ENCODE results near the gene MAP7D3. TPM values are rescaled to one million over a fixed set of nuclear protein-coding genes. Genes with fewer than 3 reads are reported as not detected.
"Not testable (repeated sequence)": the region's sequence is repeated elsewhere in the genome, so short reads cannot be mapped to it uniquely, and the experiment has no call there.

Gene MAP7D3
- 22.1 and 27.5 TPM in 2 replicates for total RNA-seq (2014; rRNA removed; shearing (Covaris generic))

GRCh38 chrX:136251041-136251991, at the start of gene MAP7D3:
Gene MAP7D3 (minus strand): TSS chrX:136251400. CDS start chrX:136251358, 42 bp downstream.
- peak within 1 kb of the TSS; percentile 90 for H3K4me3 ChIP-seq
- peaks cover 17% of the 10 kb centered on the region for H3K4me1 ChIP-seq (replicated peaks)
- H3K27me3 ChIP-seq (replicated peaks) = no peaks in the 10 kb centered on the region
- H3K9me3 ChIP-seq (replicated peaks) = no peaks in the 10 kb centered on the region
- peak within 1 kb of the TSS; percentile 79 for H3K27ac ChIP-seq
- H3K36me3 ChIP-seq = peaks cover 5% of the 10 kb centered on the region; the same call in 1 of the 2 replicates
- DNase-seq (ENCODE audit: low read depth in 1 of 2, low spot score in 2 of 2) = peak; percentile 60 to 64

GRCh38 chrX:136300721-136301120, 49.5 kb upstream of the MAP7D3 start, which contains the start of gene ADGRG4:
Gene ADGRG4 (plus strand): TSS chrX:136300963. CDS start chrX:136308778, 7,815 bp downstream.
- DNase-seq (ENCODE audit: low read depth in 1 of 2, low spot score in 2 of 2); H3K27ac ChIP-seq; H3K27me3 ChIP-seq (replicated peaks); H3K36me3 ChIP-seq; H3K4me1 ChIP-seq (replicated peaks); H3K4me3 ChIP-seq; H3K9me3 ChIP-seq (replicated peaks): not testable (repeated sequence)

- Histone ChIP-seq H3K4me3 (no peak overlapping the region), H3K36me3 (no peaks in the 10 kb centered on the region), H3K4me1 (replicated peaks) (no peaks in the 10 kb centered on the region), H3K27ac (no peak overlapping the region), H3K9me3 (replicated peaks) (no peaks in the 10 kb centered on the region), H3K27me3 (replicated peaks) (no peaks in the 10 kb centered on the region)
- DNase-seq (ENCODE audit: low read depth in 1 of 2, low spot score in 2 of 2) = no peak
These were observed 44.2 kb upstream of the MAP7D3 start for GRCh38 chrX:136295380-136295779.

- H3K4me1 ChIP-seq (replicated peaks) = no peaks in the 10 kb centered on the region
- no peak for DNase-seq (ENCODE audit: low read depth in 1 of 2, low spot score in 2 of 2)
- no peak overlapping the region for H3K4me3 ChIP-seq
- H3K27me3 ChIP-seq (replicated peaks) = no peaks in the 10 kb centered on the region
- H3K27ac ChIP-seq = no peak overlapping the region
- no peaks in the 10 kb centered on the region for H3K9me3 ChIP-seq (replicated peaks)
- H3K36me3 ChIP-seq = no peaks in the 10 kb centered on the region
These were observed 41.5 kb upstream of the MAP7D3 start for GRCh38 chrX:136292656-136293055.

GRCh38 chrX:136291824-136292223, 40.6 kb upstream of the MAP7D3 start:
- H3K27ac ChIP-seq = no peak overlapping the region
- H3K36me3 ChIP-seq = no peaks in the 10 kb centered on the region
- H3K27me3 ChIP-seq (replicated peaks) = no peaks in the 10 kb centered on the region
- H3K4me3 ChIP-seq = no peak overlapping the region
- H3K9me3 ChIP-seq (replicated peaks) = no peaks in the 10 kb centered on the region
- no peaks in the 10 kb centered on the region for H3K4me1 ChIP-seq (replicated peaks)
- DNase-seq (ENCODE audit: low read depth in 1 of 2, low spot score in 2 of 2) = no peak

- H3K4me3 ChIP-seq = not testable (repeated sequence)
These were observed 35.2 kb upstream of the MAP7D3 start for GRCh38 chrX:136286375-136286774.

GRCh38 chrX:136275553-136275952, 24.4 kb upstream of the MAP7D3 start:
- H3K36me3 ChIP-seq = no peaks in the 10 kb centered on the region
- no peaks in the 10 kb centered on the region for H3K27me3 ChIP-seq (replicated peaks)
- no peak for DNase-seq (ENCODE audit: low read depth in 1 of 2, low spot score in 2 of 2)
- no peaks in the 10 kb centered on the region for H3K9me3 ChIP-seq (replicated peaks)
- no peaks in the 10 kb centered on the region for H3K4me1 ChIP-seq (replicated peaks)
- no peak overlapping the region for H3K4me3 ChIP-seq
- no peak overlapping the region for H3K27ac ChIP-seq

More at GRCh38 chrX:136286375-136286774, 35.2 kb upstream of the MAP7D3 start:
- not testable (repeated sequence) for H3K27ac ChIP-seq; H3K4me1 ChIP-seq (replicated peaks); H3K36me3 ChIP-seq; DNase-seq (ENCODE audit: low read depth in 1 of 2, low spot score in 2 of 2); H3K27me3 ChIP-seq (replicated peaks); H3K9me3 ChIP-seq (replicated peaks)

- DNase-seq (ENCODE audit: low read depth in 1 of 2, low spot score in 2 of 2) = no peak
- no peak overlapping the region for H3K4me3 ChIP-seq
- no peaks in the 10 kb centered on the region for H3K36me3 ChIP-seq
- H3K9me3 ChIP-seq (replicated peaks) = no peaks in the 10 kb centered on the region
- H3K27me3 ChIP-seq (replicated peaks) = no peaks in the 10 kb centered on the region
- no peaks in the 10 kb centered on the region for H3K4me1 ChIP-seq (replicated peaks)
- no peak overlapping the region for H3K27ac ChIP-seq
These were observed 22.8 kb upstream of the MAP7D3 start for GRCh38 chrX:136273986-136274385.

GRCh38 chrX:136272325-136272724, 21.1 kb upstream of the MAP7D3 start:
- no peaks in the 10 kb centered on the region for H3K9me3 ChIP-seq (replicated peaks)
- H3K27me3 ChIP-seq (replicated peaks) = no peaks in the 10 kb centered on the region
- no peaks in the 10 kb centered on the region for H3K4me1 ChIP-seq (replicated peaks)
- H3K4me3 ChIP-seq = no peak overlapping the region
- DNase-seq (ENCODE audit: low read depth in 1 of 2, low spot score in 2 of 2) = no peak
- no peaks in the 10 kb centered on the region for H3K36me3 ChIP-seq
- H3K27ac ChIP-seq = no peak overlapping the region

GRCh38 chrX:136271300-136271699, 20.1 kb upstream of the MAP7D3 start:
- H3K4me1 ChIP-seq (replicated peaks) = peaks cover under 1% of the 10 kb centered on the region
- no peaks in the 10 kb centered on the region for H3K27me3 ChIP-seq (replicated peaks)
- no peaks in the 10 kb centered on the region for H3K9me3 ChIP-seq (replicated peaks)
- H3K27ac ChIP-seq = no peak overlapping the region
- no peak for DNase-seq (ENCODE audit: low read depth in 1 of 2, low spot score in 2 of 2)
- H3K4me3 ChIP-seq = no peak overlapping the region
- no peaks in the 10 kb centered on the region for H3K36me3 ChIP-seq

- Histone ChIP-seq H3K4me3 (no peak overlapping the region), H3K9me3 (replicated peaks) (no peaks in the 10 kb centered on the region), H3K27me3 (replicated peaks) (no peaks in the 10 kb centered on the region), H3K36me3 (no peaks in the 10 kb centered on the region), H3K27ac (no peak overlapping the region), H3K4me1 (replicated peaks) (peaks cover 6% of the 10 kb centered on the region)
- no peak for DNase-seq (ENCODE audit: low read depth in 1 of 2, low spot score in 2 of 2)
These were observed 18.7 kb upstream of the MAP7D3 start for GRCh38 chrX:136269921-136270320.

- Histone ChIP-seq H3K27me3 (replicated peaks) (no peaks in the 10 kb centered on the region), H3K4me3 (no peak overlapping the region), H3K36me3 (no peaks in the 10 kb centered on the region), H3K27ac (no peak overlapping the region), H3K9me3 (replicated peaks) (no peaks in the 10 kb centered on the region), H3K4me1 (replicated peaks) (peaks cover 6% of the 10 kb centered on the region)
- DNase-seq (ENCODE audit: low read depth in 1 of 2, low spot score in 2 of 2) = no peak
These were observed 17.1 kb upstream of the MAP7D3 start for GRCh38 chrX:136268051-136269048.

GRCh38 chrX:136266828-136267227, 15.6 kb upstream of the MAP7D3 start:
- Histone ChIP-seq H3K27me3 (replicated peaks) (no peaks in the 10 kb centered on the region), H3K27ac (no peak overlapping the region), H3K36me3 (no peaks in the 10 kb centered on the region), H3K9me3 (replicated peaks) (no peaks in the 10 kb centered on the region), H3K4me1 (replicated peaks) (peaks cover 19% of the 10 kb centered on the region), H3K4me3 (no peak overlapping the region)
- DNase-seq (ENCODE audit: low read depth in 1 of 2, low spot score in 2 of 2) = no peak
